GM12878 (cell line): ENCODE results near the gene PDF. TPM values are rescaled to one million over a fixed set of nuclear protein-coding genes. Genes with fewer than 3 reads are reported as not detected.

ENCODE experiments used
- ATAC-seq: fragments of 200-7000 bp; cut with Tn5 transposase; 3 replicates; pipeline ENCODE4 v1.9.1; 2020; ENCODE audit warnings: mild to moderate bottlenecking, moderate library complexity
- BruUV-seq: library from RNA; stranded (reverse); fragments of 400-500 nt; replicated peaks from 2 replicates; lab custom pipeline; 2021; lab: Mats Ljungman, UMichigan
- CTCF ChIA-PET: fragments of 300-600 bp; sonication (Branson Sonifier 250); formaldehyde crosslinking; extraction: SDS; loops from one replicate; lab custom pipeline; 2021; ENCODE audit warnings: inconsistent platforms; lab: Yijun Ruan, JAX
- POLR2A ChIA-PET: fragments of 350-600 bp; formaldehyde crosslinking; extraction: SDS; loops from one replicate; lab custom pipeline; 2021; ENCODE audit warnings: inconsistent platforms; lab: Charles Lee
- RAD21 ChIA-PET: fragments of 300-600 bp; sonication (Branson Sonifier 250); formaldehyde crosslinking; loops from one replicate; lab custom pipeline; 2023; ENCODE audit warnings: antibody characterized with exemption; ENCODE audit not compliant: unreplicated experiment; lab: Charles Lee
- SMC1A ChIA-PET: fragments of 300-600 bp; sonication (Branson Sonifier 250); formaldehyde crosslinking; loops from one replicate; lab custom pipeline; 2023; ENCODE audit not compliant: unreplicated experiment, uncharacterized antibody; lab: Charles Lee
- DNase-seq: peaks from one replicate; pipeline ENCODE4 v3.0.0-alpha.2; 2011; ENCODE audit warnings: low read depth, low spot score
- FAIRE-seq: peaks from 3 replicates; lab custom pipeline; 2011; peaks lifted over from hg19 to GRCh38; lab: Jason Lieb, UNC
- H2AFZ ChIP-seq: 2 replicates; pipeline ENCODE4 v1.6.0; 2011; ENCODE audit warnings: low read depth, low read length, control low read depth; ENCODE audit not compliant: control insufficient read depth
- H3K27ac ChIP-seq: 2 replicates; pipeline ENCODE4 v1.5.1; 2011; ENCODE audit warnings: control low read depth; ENCODE audit not compliant: control insufficient read depth, insufficient read depth
- H3K27me3 ChIP-seq, 2 experiments: replicated peaks in 1 of 2; 2 replicates each; pipeline versions ENCODE4 v1.6.0 to v1.6.1; 2011; ENCODE audit warnings: low read length in 1 of 2; ENCODE audit not compliant: control insufficient read depth in 2 of 2, insufficient read depth in 2 of 2
- H3K36me3 ChIP-seq, 2 experiments: 2 replicates each; pipeline ENCODE4 v1.5.1; 2011; ENCODE audit warnings: low read length in 1 of 2; ENCODE audit not compliant: control insufficient read depth in 2 of 2, insufficient read depth in 2 of 2
- H3K4me1 ChIP-seq: 2 replicates; pipeline ENCODE4 v1.6.1; 2011; ENCODE audit warnings: mild to moderate bottlenecking, low read length, moderate library complexity, mixed read lengths; ENCODE audit not compliant: control insufficient read depth, insufficient read depth
- H3K4me2 ChIP-seq: 2 replicates; pipeline ENCODE4 v1.6.0; 2011; ENCODE audit warnings: control low read depth; ENCODE audit not compliant: control insufficient read depth, insufficient read depth
- H3K4me3 ChIP-seq: fragments of 200-600 bp; sonication (generic); 2 replicates; pipeline ENCODE4 v1.5.1; 2016
- H3K79me2 ChIP-seq: 2 replicates; pipeline ENCODE4 v1.6.0; 2011; ENCODE audit warnings: low read length; ENCODE audit not compliant: control insufficient read depth, insufficient read depth
- H3K9ac ChIP-seq: 2 replicates; pipeline ENCODE4 v1.8.0; 2011; ENCODE audit warnings: low read length, control low read depth, mixed read lengths; ENCODE audit not compliant: control insufficient read depth, insufficient read depth
- H3K9me3 ChIP-seq: replicated peaks from 3 replicates; pipeline ENCODE4 v1.5.1; 2011; ENCODE audit warnings: mild to moderate bottlenecking, low read length; ENCODE audit not compliant: control insufficient read depth, insufficient read depth
- H4K20me1 ChIP-seq: 2 replicates; pipeline ENCODE4 v1.6.0; 2011; ENCODE audit not compliant: control insufficient read depth, insufficient read depth
- CTCF ChIP-seq, 3 experiments: IDR thresholded peaks in 2 of 3; conservative IDR thresholded peaks in 1 of 3; 2 replicates each; pipeline ENCODE4 v1.5.1; 2011; ENCODE audit warnings: low read depth in 3 of 3, low read length in 3 of 3, mild to moderate bottlenecking in 3 of 3, control low read depth in 2 of 3, moderate library complexity in 2 of 3, inconsistent platforms in 1 of 3, mixed read lengths in 1 of 3; ENCODE audit not compliant: control insufficient read depth in 2 of 3, insufficient read depth in 1 of 3; ENCODE audit errors: extremely low read depth in 1 of 3
- KLF5 ChIP-seq: fragments of 450-650 bp; IDR thresholded peaks from 2 replicates; pipeline ENCODE4 v1.6.1; 2014; ENCODE audit warnings: mild to moderate bottlenecking; ENCODE audit not compliant: partially characterized antibody
- RAD21 ChIP-seq: IDR thresholded peaks from 2 replicates; pipeline ENCODE4 v1.6.1; 2011; ENCODE audit warnings: mild to moderate bottlenecking, low read depth, low read length, moderate library complexity; ENCODE audit not compliant: insufficient read depth
- SMC3 ChIP-seq: IDR thresholded peaks from 2 replicates; pipeline ENCODE4 v1.6.1; 2011; ENCODE audit warnings: low read length, improper control_type of control experiment, borderline replicate concordance
- ZNF207 ChIP-seq: fragments of 450-650 bp; IDR thresholded peaks from 2 replicates; pipeline ENCODE4 v1.6.1; 2014; ENCODE audit warnings: antibody characterized with exemption, mild to moderate bottlenecking, borderline replicate concordance
- WGBS: methylation state at CpG from one replicate; pipeline ENCODE4 v1.1.6; 2016; ENCODE audit warnings: low lambda C conversion rate; ENCODE audit not compliant: insufficient replicate concordance, insufficient coverage; ENCODE audit errors: missing lambda C conversion rate; 5-methylcytosine and 5-hydroxymethylcytosine counted together
- in situ Hi-C: fragments of 300-500 bp; cut with MboI; formaldehyde crosslinking; loops from 9 replicates; pipeline ENCODE4 v1.14.3; 2018; ENCODE audit warnings: mixed read lengths
- intact Hi-C: fragments of 100-400 bp; cut with micrococcal nuclease; formaldehyde crosslinking; loops from one replicate; pipeline ENCODE4 v1.14.2; 2022; ENCODE audit not compliant: unreplicated experiment
- polyA plus RNA-seq, 11 experiments: library from polyadenylated mRNA; depleted of rRNA in 4 of 11; unstranded in 6 of 11; stranded (reverse) in 5 of 11; fragments of >200 nt; fragmentation: Nextera tagmentation in 4 of 11; fragmentation: Illumina TruSeq in 1 of 11; extraction: Ambion mirVana in 4 of 11; extraction: Trizol in 1 of 11; gene quantifications; 1 replicate in 1 of 11; 2 replicates in 10 of 11; pipeline versions ENCODE4 v1.2.1 to v1.2.3, GENCODE V29; 2011 to 2016; ENCODE audit warnings: inconsistent platforms in 2 of 11, missing spikeins in 2 of 11, low read depth in 1 of 11
- total RNA-seq, 4 experiments: library from RNA; depleted of rRNA in 3 of 4; stranded (reverse); fragments of >200 nt in 3 of 4; fragmentation: Illumina TruSeq in 1 of 4; extraction: Trizol in 1 of 4; gene quantifications; 2 replicates each; pipeline versions ENCODE4 v1.2.1 to v1.2.3, GENCODE V29; 2013 to 2021

PDF gene
- total and polyA plus RNA-seq, 10 of the 15 experiments (the other 5 are each of a cell fraction or from before 2014, with no cell fraction given), result 0.13 to 44.1 (median 16.7) TPM

GRCh38 chr16:69286941-69287713 lies 43.3 kb downstream of the PDF start:
- H3K9me3 ChIP-seq, result no peaks in the 10 kb centered on the region
- in situ Hi-C loops (loop anchor here (5.0 to 10.0 kb wide), 2 partner anchors 135 to 762 kb away; no protein-coding TSS in a partner anchor), intact Hi-C loops (loop anchor here (1.0 to 10.0 kb wide), 3 partner anchors 137 to 760 kb away; no protein-coding TSS in a partner anchor)
- peak; percentile 68 for ATAC-seq
- H3K4me3 ChIP-seq, result no peak overlapping the region
- no peak overlapping the region for H3K9ac ChIP-seq
- CTCF ChIA-PET, result interaction anchor here (0.6 to 8.6 kb wide), 19 partner anchors 10 to 923 kb away, joined by 3 to 193 read pairs (median 4); no protein-coding TSS in a partner anchor
- peak; percentile 83 for TF ChIP-seq SMC3
- TF ChIP-seq KLF5, result no peak
- peak; percentile 26 to 54 (median 32); a peak in 4 of 6 replicates for TF ChIP-seq CTCF (IDR thresholded peaks at IDR 0.05 in 2 of 3, conservative IDR thresholded peaks at IDR 0.05 in 1 of 3; ENCODE audit: control insufficient read depth in 2 of 3, extremely low read depth in 1 of 3, insufficient read depth in 1 of 3, low read depth in 3 of 3, low read length in 3 of 3)
- peak; percentile 60 for TF ChIP-seq RAD21
- no peak for TF ChIP-seq ZNF207
- H3K4me1 ChIP-seq, result no peaks in the 10 kb centered on the region
- peak; percentile 5 for DNase-seq
- H4K20me1 ChIP-seq, result no peaks in the 10 kb centered on the region
- H3K27ac ChIP-seq, result no peak overlapping the region
- no peaks in the 10 kb centered on the region; a peak in 1 of 4 replicates for H3K36me3 ChIP-seq
- WGBS, result 75% methylated on average over 13 of the region's 13 CpGs
- RAD21 ChIA-PET, result interaction anchor here (0.7 to 6.7 kb wide), 10 partner anchors 16 to 757 kb away, joined by 3 to 69 read pairs (median 4); no protein-coding TSS in a partner anchor
- no TSS peak for BruUV-seq
- SMC1A ChIA-PET, result interaction anchor here (0.6 to 8.2 kb wide), 14 partner anchors 10 to 441 kb away, joined by 3 to 117 read pairs (median 3); no protein-coding TSS in a partner anchor
- no peaks in the 10 kb centered on the region for H3K27me3 ChIP-seq
- no peak overlapping the region for H3K4me2 ChIP-seq
- H2AFZ ChIP-seq, result no peak overlapping the region
- H3K79me2 ChIP-seq, result no peaks in the 10 kb centered on the region
- POLR2A ChIA-PET, result no interaction called here
- no peak for FAIRE-seq
